ENCODE results near the gene ZNF708.
"Not testable (repeated sequence)": the region's sequence is repeated elsewhere in the genome, so short reads cannot be mapped to it uniquely, and the experiment has no call there.

ZNF708 gene

DNA sequence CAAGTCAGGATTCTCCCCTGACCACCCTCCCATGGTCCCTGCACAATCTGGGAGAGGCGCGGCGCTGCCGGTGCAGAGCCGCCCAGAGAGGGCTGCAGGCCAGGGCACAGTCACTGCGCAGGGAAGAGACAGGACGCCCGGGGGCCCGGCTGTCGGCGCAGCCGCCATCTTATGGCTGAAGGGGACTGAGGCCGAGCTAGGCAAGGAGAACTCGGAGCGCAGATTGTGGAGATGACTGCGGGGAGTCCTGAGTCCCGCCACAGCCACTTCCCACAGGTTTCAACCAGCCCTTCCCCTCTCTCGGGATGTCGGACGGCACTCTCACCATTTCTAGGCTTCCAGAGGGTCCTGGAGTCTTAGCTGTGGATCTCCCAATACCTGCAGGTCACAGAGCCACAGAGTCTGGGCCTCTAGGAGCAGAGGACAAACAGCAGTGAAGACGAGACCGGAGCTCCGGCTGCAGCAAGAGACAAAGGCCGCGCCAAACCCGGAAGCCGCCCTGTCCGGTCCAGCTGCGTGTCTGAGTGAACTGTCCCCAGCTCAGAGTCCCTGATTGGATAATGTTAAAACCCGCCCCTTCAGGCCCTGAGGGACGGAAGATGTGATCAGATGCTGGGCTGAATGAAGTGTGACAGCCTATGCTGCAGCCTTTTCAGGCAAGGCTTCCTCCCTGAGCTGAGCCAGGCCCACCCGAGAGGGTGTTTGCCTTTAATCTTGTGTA, at the start of gene ZNF708:
Gene ZNF708 (minus strand): TSS at position 526 of the 721 bp plus-strand sequence. CDS start 198 bp downstream, at position 328.
- TF ChIP-seq, protein P1, sequence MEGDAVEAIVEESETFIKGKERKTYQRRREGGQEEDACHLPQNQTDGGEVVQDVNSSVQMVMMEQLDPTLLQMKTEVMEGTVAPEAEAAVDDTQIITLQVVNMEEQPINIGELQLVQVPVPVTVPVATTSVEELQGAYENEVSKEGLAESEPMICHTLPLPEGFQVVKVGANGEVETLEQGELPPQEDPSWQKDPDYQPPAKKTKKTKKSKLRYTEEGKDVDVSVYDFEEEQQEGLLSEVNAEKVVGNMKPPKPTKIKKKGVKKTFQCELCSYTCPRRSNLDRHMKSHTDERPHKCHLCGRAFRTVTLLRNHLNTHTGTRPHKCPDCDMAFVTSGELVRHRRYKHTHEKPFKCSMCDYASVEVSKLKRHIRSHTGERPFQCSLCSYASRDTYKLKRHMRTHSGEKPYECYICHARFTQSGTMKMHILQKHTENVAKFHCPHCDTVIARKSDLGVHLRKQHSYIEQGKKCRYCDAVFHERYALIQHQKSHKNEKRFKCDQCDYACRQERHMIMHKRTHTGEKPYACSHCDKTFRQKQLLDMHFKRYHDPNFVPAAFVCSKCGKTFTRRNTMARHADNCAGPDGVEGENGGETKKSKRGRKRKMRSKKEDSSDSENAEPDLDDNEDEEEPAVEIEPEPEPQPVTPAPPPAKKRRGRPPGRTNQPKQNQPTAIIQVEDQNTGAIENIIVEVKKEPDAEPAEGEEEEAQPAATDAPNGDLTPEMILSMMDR (conservative IDR thresholded peaks at IDR 0.05): no peak
- TF ChIP-seq ZFX (IDR thresholded peaks at IDR 0.05): peak; percentile 73
- H3K27ac ChIP-seq: peak within 1 kb of the TSS; percentile 81

DNA sequence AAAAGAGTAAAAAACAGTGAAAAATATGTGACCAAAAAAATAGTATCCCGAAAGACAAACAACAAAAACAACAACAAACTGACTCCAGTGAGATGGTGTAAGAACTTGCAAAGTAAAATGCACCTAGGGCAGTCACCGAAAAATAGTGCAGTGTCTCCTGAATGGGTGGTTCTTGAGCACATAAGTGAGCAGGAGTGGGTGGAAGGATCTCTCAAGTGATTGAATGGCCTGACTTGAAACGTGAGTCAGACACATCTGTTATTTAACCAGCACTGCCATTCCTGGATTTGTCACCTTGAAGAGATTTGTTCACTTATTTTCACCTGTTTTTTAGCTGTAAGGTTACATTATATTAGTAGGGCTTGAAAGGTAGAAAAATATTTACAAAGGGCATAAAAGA, 33.1 kb upstream of the ZNF708 start:
- no peak overlapping the region for H3K27ac ChIP-seq
- TF ChIP-seq, protein P1 (conservative IDR thresholded peaks at IDR 0.05): no peak
- TF ChIP-seq ZFX (IDR thresholded peaks at IDR 0.05): no peak

DNA sequence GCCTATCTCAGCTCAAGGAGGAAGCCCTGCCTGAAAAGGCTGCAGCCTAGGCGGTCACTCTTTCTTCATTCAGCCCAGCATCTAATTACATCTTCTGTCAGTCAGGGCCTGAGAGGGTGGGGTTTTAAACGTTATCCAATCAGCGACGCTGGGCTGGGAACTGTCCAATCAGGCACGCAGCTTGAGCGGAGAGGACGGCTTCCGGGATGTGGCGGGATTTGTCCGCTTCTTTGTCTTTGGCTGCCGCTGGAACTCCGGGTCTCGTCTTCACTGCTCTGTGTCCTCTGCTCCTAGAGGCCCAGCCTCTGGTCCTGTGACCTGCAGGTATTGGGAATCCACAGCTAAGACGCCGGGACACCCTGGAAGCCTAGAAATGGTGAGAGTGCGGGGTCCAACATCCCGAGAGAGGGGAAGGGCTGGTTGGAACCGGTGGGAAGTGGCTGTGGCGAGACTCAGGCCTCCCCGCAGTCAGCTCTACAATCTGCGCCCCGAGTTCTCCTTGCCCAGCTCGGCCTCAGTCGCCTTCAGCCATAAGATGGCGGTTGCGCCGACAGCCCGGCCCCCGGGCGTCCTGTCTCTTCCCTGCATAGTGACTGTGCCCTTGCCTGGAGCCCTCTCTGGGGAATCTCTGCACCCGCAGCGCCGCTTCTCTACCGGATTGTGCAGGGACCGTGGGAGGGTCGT, 29.7 kb upstream of the ZNF708 start, which contains the start of gene ZNF738:
Gene ZNF738 (plus strand): TSS at position 233 of the 684 bp plus-strand sequence. CDS start 141 bp downstream, at position 374.
- H3K27ac ChIP-seq: peak within 1 kb of the TSS; percentile 73
- peak; percentile 59 for TF ChIP-seq ZFX (IDR thresholded peaks at IDR 0.05)
- TF ChIP-seq, protein P1 (conservative IDR thresholded peaks at IDR 0.05): no peak

GRCh38 chr19:21352830-21353229, 23.6 kb upstream of the ZNF708 start:
- no peak for TF ChIP-seq ZFX (IDR thresholded peaks at IDR 0.05)
- TF ChIP-seq, protein P1 (conservative IDR thresholded peaks at IDR 0.05): no peak
- H3K27ac ChIP-seq: no peak overlapping the region

DNA sequence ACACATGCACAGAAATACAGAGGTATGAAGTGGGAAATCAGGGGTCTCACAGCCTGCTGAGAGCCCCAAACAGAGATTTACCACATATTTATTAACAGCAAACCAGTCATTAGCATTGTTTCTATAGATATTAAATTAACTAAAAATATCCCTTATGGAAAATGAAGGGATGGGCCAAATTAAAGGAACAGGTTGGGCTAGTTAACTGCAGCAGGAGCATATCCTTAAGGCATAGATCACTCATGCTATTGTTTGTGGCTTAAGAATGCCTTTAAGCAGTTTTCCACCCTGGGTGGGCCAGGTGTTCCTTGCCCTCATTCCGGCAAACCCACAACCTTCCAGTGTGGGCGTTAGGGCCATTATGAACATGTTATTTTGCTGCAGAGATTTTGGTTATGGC, 15.6 kb upstream of the ZNF708 start:
- not testable (repeated sequence) for H3K27ac ChIP-seq

DNA sequence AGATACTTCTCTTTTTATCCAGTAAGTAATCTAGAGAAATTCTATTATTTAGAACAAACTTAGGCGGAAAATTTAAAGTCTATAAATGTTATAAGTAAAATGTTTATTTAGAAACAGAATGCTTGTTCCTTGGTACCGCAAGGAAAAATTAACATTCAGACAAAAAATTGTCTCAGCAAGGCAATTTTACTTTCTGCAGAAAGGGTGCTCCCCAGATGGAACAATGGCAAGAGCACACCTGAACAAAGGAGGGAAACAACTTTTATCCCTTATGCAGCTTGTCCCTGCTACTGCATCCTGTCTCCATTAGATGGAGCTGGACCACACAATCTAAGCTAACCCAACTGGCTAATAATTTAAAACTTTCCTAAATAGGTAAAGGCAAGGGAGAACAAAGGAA, 6.5 kb upstream of the ZNF708 start:
- TF ChIP-seq ZFX (IDR thresholded peaks at IDR 0.05): no peak
- TF ChIP-seq, protein P1 (conservative IDR thresholded peaks at IDR 0.05): no peak; the same call in none of the 2 replicates
- no peak overlapping the region for H3K27ac ChIP-seq

DNA sequence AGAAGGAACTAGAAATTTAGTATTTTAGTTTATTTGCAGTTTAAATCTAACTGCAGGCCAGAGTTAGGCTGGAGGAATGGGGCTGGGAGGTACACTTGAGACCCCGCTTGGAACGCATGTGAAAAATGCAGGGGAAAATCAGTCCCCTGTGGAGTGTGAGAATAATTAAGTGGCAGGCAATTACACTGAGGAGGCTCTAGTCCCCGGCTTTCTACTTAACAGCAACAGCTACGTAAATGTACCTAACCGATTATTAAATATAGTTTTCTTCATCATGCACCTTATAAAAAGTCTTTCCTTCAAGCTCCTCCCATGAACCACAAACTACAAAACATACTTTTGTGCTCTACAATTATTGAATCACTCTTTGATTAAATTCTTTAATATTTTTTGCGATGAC, 804 bp downstream of the ZNF708 start:
- no peak for TF ChIP-seq ZFX (IDR thresholded peaks at IDR 0.05)
- TF ChIP-seq, protein P1 (conservative IDR thresholded peaks at IDR 0.05): no peak
- H3K27ac ChIP-seq: peak overlapping the region; percentile 81
